GM23338 (cell line): ENCODE data around the gene KRTAP19-1.

Experiments used
- CREB1 ChIP-seq: fragments of 250-450 bp; sonication (Bioruptor Pico); IDR thresholded peaks from 2 replicates; pipeline ENCODE4 v1.5.0; 2020; ENCODE audit warnings: low read depth, mild to moderate bottlenecking, moderate library complexity
- EZH2 ChIP-seq: fragments of 200-600 bp; sonication (generic); IDR thresholded peaks from one replicate; pipeline ENCODE4 v1.8.0; 2017; ENCODE audit warnings: antibody characterized with exemption, mild to moderate bottlenecking, low read depth; ENCODE audit not compliant: unreplicated experiment
- EZH2phosphoT487 ChIP-seq: fragments of 200-600 bp; sonication (generic); IDR thresholded peaks from one replicate; pipeline ENCODE4 v1.8.1; 2018; ENCODE audit warnings: antibody characterized with exemption; ENCODE audit not compliant: unreplicated experiment
- POLR2AphosphoS5 ChIP-seq: IDR thresholded peaks from 2 replicates; pipeline ENCODE4 v1.6.1; 2016; ENCODE audit warnings: antibody characterized with exemption, low read depth
- ZNF114 ChIP-seq: fragments of 250-450 bp; sonication (Bioruptor Pico); IDR thresholded peaks from 2 replicates; pipeline ENCODE4 v1.5.0; 2020; ENCODE audit warnings: mild to moderate bottlenecking, moderate library complexity
- ZNF331 ChIP-seq: fragments of 250-450 bp; sonication (Bioruptor Pico); IDR thresholded peaks from 2 replicates; pipeline ENCODE4 v1.5.0; 2020; ENCODE audit warnings: low read depth, mild to moderate bottlenecking, moderate library complexity
- TF ChIP-seq, protein P1 (sequence below), 2 experiments: fragments of 200-600 bp in 1 of 2; sonication (generic) in 1 of 2; conservative IDR thresholded peaks; 2 replicates each; pipeline versions ENCODE4 v1.5.1 to v1.6.1; 2016 to 2017; ENCODE audit warnings: antibody characterized with exemption in 2 of 2, low read depth in 2 of 2, mild to moderate bottlenecking in 2 of 2, moderate library complexity in 1 of 2
- TF ChIP-seq, protein P2 (sequence below): IDR thresholded peaks from one replicate; pipeline ENCODE4 v1.6.1; 2018; ENCODE audit warnings: antibody characterized with exemption; ENCODE audit not compliant: unreplicated experiment

DNA sequence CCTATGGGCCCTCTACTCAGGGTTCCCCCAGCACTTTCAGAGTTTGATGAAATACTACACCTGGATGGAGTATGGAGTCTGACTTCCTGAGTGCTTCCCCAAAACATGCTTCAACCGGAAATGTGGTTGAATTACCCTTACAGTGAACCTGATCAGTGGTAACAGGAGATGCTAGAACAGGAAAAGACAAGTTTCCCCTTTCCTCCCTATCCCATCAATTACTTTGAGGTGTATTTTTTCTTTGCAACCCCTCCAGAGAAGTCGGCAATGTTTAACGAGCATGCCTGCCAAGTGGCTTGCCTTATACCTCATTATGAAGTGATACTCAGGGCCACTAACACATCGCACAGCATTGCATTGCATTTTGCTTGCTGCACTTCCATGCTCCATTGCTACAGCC, 33.1 kb downstream of the KRTAP19-1 start:
- TF ChIP-seq EZH2, result no peak
- TF ChIP-seq CREB1 (CRISPR knock-in tag), result no peak
- TF ChIP-seq, protein P1, sequence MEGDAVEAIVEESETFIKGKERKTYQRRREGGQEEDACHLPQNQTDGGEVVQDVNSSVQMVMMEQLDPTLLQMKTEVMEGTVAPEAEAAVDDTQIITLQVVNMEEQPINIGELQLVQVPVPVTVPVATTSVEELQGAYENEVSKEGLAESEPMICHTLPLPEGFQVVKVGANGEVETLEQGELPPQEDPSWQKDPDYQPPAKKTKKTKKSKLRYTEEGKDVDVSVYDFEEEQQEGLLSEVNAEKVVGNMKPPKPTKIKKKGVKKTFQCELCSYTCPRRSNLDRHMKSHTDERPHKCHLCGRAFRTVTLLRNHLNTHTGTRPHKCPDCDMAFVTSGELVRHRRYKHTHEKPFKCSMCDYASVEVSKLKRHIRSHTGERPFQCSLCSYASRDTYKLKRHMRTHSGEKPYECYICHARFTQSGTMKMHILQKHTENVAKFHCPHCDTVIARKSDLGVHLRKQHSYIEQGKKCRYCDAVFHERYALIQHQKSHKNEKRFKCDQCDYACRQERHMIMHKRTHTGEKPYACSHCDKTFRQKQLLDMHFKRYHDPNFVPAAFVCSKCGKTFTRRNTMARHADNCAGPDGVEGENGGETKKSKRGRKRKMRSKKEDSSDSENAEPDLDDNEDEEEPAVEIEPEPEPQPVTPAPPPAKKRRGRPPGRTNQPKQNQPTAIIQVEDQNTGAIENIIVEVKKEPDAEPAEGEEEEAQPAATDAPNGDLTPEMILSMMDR (conservative IDR thresholded peaks at IDR 0.05; ENCODE audit: low read depth in 2 of 2), result no peak
- TF ChIP-seq POLR2AphosphoS5, result no peak
- no peak for TF ChIP-seq ZNF114 (CRISPR knock-in tag)
- no peak for TF ChIP-seq EZH2phosphoT487
- no peak for TF ChIP-seq ZNF331 (CRISPR knock-in tag)
- TF ChIP-seq, protein P2, sequence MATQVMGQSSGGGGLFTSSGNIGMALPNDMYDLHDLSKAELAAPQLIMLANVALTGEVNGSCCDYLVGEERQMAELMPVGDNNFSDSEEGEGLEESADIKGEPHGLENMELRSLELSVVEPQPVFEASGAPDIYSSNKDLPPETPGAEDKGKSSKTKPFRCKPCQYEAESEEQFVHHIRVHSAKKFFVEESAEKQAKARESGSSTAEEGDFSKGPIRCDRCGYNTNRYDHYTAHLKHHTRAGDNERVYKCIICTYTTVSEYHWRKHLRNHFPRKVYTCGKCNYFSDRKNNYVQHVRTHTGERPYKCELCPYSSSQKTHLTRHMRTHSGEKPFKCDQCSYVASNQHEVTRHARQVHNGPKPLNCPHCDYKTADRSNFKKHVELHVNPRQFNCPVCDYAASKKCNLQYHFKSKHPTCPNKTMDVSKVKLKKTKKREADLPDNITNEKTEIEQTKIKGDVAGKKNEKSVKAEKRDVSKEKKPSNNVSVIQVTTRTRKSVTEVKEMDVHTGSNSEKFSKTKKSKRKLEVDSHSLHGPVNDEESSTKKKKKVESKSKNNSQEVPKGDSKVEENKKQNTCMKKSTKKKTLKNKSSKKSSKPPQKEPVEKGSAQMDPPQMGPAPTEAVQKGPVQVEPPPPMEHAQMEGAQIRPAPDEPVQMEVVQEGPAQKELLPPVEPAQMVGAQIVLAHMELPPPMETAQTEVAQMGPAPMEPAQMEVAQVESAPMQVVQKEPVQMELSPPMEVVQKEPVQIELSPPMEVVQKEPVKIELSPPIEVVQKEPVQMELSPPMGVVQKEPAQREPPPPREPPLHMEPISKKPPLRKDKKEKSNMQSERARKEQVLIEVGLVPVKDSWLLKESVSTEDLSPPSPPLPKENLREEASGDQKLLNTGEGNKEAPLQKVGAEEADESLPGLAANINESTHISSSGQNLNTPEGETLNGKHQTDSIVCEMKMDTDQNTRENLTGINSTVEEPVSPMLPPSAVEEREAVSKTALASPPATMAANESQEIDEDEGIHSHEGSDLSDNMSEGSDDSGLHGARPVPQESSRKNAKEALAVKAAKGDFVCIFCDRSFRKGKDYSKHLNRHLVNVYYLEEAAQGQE, result no peak
